DND-41 (cell line): Measurements from ENCODE around the gene GANAB.

Experiments used
- ATAC-seq: fragments of 200-7000 bp; cut with Tn5 transposase; 3 replicates; pipeline ENCODE4 v1.9.1; 2021; ENCODE audit warnings: low read depth; ENCODE audit not compliant: insufficient read depth
- DNase-seq: peaks from one replicate; pipeline ENCODE4 v3.0.0-alpha.2; 2020
- H2AFZ ChIP-seq: 2 replicates; pipeline ENCODE4 v1.6.0; 2012; ENCODE audit warnings: low read depth, low read length
- H3K27ac ChIP-seq: 2 replicates; pipeline ENCODE4 v1.5.1; 2012; ENCODE audit warnings: low read length, inconsistent platforms
- H3K27me3 ChIP-seq: fragments of 200-600 bp; sonication (generic); 2 replicates; pipeline ENCODE4 v1.6.0; 2012; ENCODE audit warnings: low read length, mild to moderate bottlenecking, inconsistent platforms; ENCODE audit not compliant: insufficient read depth, poor library complexity
- H3K36me3 ChIP-seq: 2 replicates; pipeline ENCODE4 v1.5.1; 2012; ENCODE audit warnings: low read length, inconsistent platforms; ENCODE audit not compliant: insufficient read depth
- H3K4me1 ChIP-seq: 2 replicates; pipeline ENCODE4 v1.5.1; 2012; ENCODE audit warnings: mild to moderate bottlenecking, low read length; ENCODE audit not compliant: insufficient read depth
- H3K4me2 ChIP-seq: 2 replicates; pipeline ENCODE4 v1.6.0; 2012; ENCODE audit warnings: mild to moderate bottlenecking, moderate library complexity, low read length, inconsistent platforms; ENCODE audit not compliant: insufficient read depth
- H3K4me3 ChIP-seq, 2 experiments: fragments of 200-600 bp in 1 of 2; shearing (Covaris generic) in 1 of 2; 2 replicates each; pipeline ENCODE4 v1.5.1; 2012 to 2016; ENCODE audit warnings: inconsistent platforms in 2 of 2, low read length in 2 of 2, mild to moderate bottlenecking in 2 of 2, low read depth in 1 of 2, moderate library complexity in 1 of 2
- H3K79me2 ChIP-seq: 2 replicates; pipeline ENCODE4 v1.6.0; 2012; ENCODE audit warnings: low read length, inconsistent platforms; ENCODE audit not compliant: insufficient read depth
- H3K9ac ChIP-seq: 2 replicates; pipeline ENCODE4 v1.6.0; 2012; ENCODE audit warnings: low read depth, mild to moderate bottlenecking, inconsistent platforms, low read length, moderate library complexity
- H3K9me3 ChIP-seq: 2 replicates; pipeline ENCODE4 v1.5.1; 2012; ENCODE audit warnings: low read length, moderate library complexity, mild to moderate bottlenecking, inconsistent platforms; ENCODE audit not compliant: insufficient read depth, severe bottlenecking
- H4K20me1 ChIP-seq: 2 replicates; pipeline ENCODE4 v1.6.0; 2012; ENCODE audit warnings: low read length; ENCODE audit not compliant: insufficient read depth
- CTCF ChIP-seq: IDR thresholded peaks from 2 replicates; pipeline ENCODE4 v1.5.1; 2012; ENCODE audit warnings: borderline replicate concordance, low read length, moderate library complexity, mild to moderate bottlenecking; ENCODE audit not compliant: poor library complexity, severe bottlenecking; ENCODE audit errors: extremely low read depth
- EZH2 ChIP-seq: IDR thresholded peaks from 3 replicates; pipeline ENCODE4 v1.6.1; 2012; ENCODE audit warnings: borderline replicate concordance, low read depth, mild to moderate bottlenecking, moderate library complexity, low read length, inconsistent platforms; ENCODE audit not compliant: severe bottlenecking

Gene GANAB

GRCh38 chr11:62610403-62610802, 36.0 kb downstream of the GANAB start:
- Histone ChIP-seq H4K20me1 (no peaks in the 10 kb centered on the region), H2AFZ (no peak overlapping the region), H3K4me1 (peaks cover 21% of the 10 kb centered on the region), H3K36me3 (peaks cover 36% of the 10 kb centered on the region), H3K9me3 (no peaks in the 10 kb centered on the region), H3K4me2 (no peak overlapping the region), H3K9ac (no peak overlapping the region), H3K79me2 (peaks cover 12% of the 10 kb centered on the region), H3K27ac (no peak overlapping the region), H3K27me3 (no peaks in the 10 kb centered on the region), H3K4me3 (no peak overlapping the region)
- TF ChIP-seq EZH2, result no peak
- TF ChIP-seq CTCF, result no peak
- no peak for DNase-seq
- no peak for ATAC-seq

- Histone ChIP-seq H3K36me3 (peaks cover 38% of the 10 kb centered on the region), H3K4me1 (peaks cover 21% of the 10 kb centered on the region), H3K27me3 (no peaks in the 10 kb centered on the region), H3K9ac (no peak overlapping the region), H4K20me1 (no peaks in the 10 kb centered on the region), H3K79me2 (peaks cover 12% of the 10 kb centered on the region), H3K4me2 (no peak overlapping the region), H3K27ac (no peak overlapping the region), H3K9me3 (no peaks in the 10 kb centered on the region), H2AFZ (no peak overlapping the region), H3K4me3 (no peak overlapping the region)
- TF ChIP-seq EZH2 (no peak), CTCF (no peak)
- no peak for DNase-seq
- no peak for ATAC-seq
These were observed 37.6 kb downstream of the GANAB start for GRCh38 chr11:62608776-62609175.

GRCh38 chr11:62607714-62608113, 38.7 kb downstream of the GANAB start:
- Histone ChIP-seq H3K4me2 (no peak overlapping the region), H3K36me3 (peaks cover 40% of the 10 kb centered on the region), H3K79me2 (peaks cover 12% of the 10 kb centered on the region), H3K27me3 (no peaks in the 10 kb centered on the region), H3K4me1 (peaks cover 18% of the 10 kb centered on the region), H2AFZ (no peak overlapping the region), H3K9ac (no peak overlapping the region), H3K9me3 (no peaks in the 10 kb centered on the region), H3K27ac (no peak overlapping the region), H3K4me3 (no peak overlapping the region), H4K20me1 (no peaks in the 10 kb centered on the region)
- TF ChIP-seq CTCF, result no peak
- no peak for TF ChIP-seq EZH2
- no peak for DNase-seq
- ATAC-seq, result no peak

- no peak for DNase-seq
- Histone ChIP-seq H3K9me3 (no peaks in the 10 kb centered on the region), H3K36me3 (peaks cover 45% of the 10 kb centered on the region), H3K4me3 (no peak overlapping the region), H2AFZ (no peak overlapping the region), H3K27me3 (no peaks in the 10 kb centered on the region), H3K4me2 (no peak overlapping the region), H3K79me2 (peaks cover 7% of the 10 kb centered on the region), H3K4me1 (peaks cover 15% of the 10 kb centered on the region), H3K27ac (no peak overlapping the region), H4K20me1 (no peaks in the 10 kb centered on the region), H3K9ac (no peak overlapping the region)
- no peak for ATAC-seq
- TF ChIP-seq EZH2 (no peak), CTCF (no peak)
These were observed 40.5 kb downstream of the GANAB start for GRCh38 chr11:62605902-62606301.
